ENCODE data around the gene SH3PXD2A. TPM values are rescaled to one million over a fixed set of nuclear protein-coding genes. Genes with fewer than 3 reads are reported as not detected.

The SH3PXD2A gene
- total RNA-seq, 2 experiments from 2014 or later = 6.9 to 7.0 TPM

DNA sequence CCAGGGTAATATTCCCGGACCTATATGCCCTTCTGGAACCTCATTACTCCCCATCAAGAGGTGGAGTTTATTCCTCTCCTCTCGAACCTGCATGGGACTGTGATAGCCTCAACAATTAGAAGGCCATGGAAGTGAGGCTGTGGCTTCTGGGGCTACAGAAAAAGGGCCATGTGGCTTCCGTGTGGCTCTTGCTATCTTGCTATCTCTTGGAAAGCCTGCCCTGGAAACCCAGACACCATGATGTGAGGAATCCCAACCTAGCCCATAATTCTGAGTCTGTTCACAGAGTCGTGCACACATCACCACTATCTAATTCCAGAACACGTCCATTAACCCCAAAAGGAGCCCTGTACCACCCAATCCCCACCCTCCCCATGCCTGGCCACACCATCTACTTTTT is 20.8 kb upstream of the SH3PXD2A start:
- H3K4me1 ChIP-seq (ENCODE audit: insufficient read depth, low read length) = no peaks in the 10 kb centered on the region
- H3K27me3 ChIP-seq (ENCODE audit: control insufficient read depth in 1 of 2, insufficient read depth in 2 of 2, low read length in 2 of 2) = no peaks in the 10 kb centered on the region
- ChIA-PET POLR2A (no interaction called here), CTCF (no interaction called here)
- no peak for TF ChIP-seq CTCF (IDR thresholded peaks at IDR 0.05)
- H3K36me3 ChIP-seq (ENCODE audit: insufficient read depth, low read length) = peaks cover 65% of the 10 kb centered on the region
- no peaks in the 10 kb centered on the region for H3K9me3 ChIP-seq (ENCODE audit: control insufficient read depth in 1 of 2, insufficient read depth in 1 of 2, low read length in 2 of 2)
- Mint-ChIP-seq H3K36me3 (ENCODE audit: low read depth) (peaks cover 76% of the 10 kb centered on the region), H3K27me3 (no peaks in the 10 kb centered on the region), H3K27ac (no peak overlapping the region), H3K9me3 (no peaks in the 10 kb centered on the region), H3K4me3 (no peak overlapping the region), H3K4me1 (ENCODE audit: low read depth) (no peaks in the 10 kb centered on the region)
- ATAC-seq (ENCODE audit: poor library complexity) = no peak
- intact Hi-C loops (cut with DNase I, micrococcal nuclease) = no loop called here
- no peak for DNase-seq
- H3K4me3 ChIP-seq (ENCODE audit: low read length) = no peak overlapping the region
- no peak overlapping the region for H3K27ac ChIP-seq (ENCODE audit: low read depth in 1 of 2, low read length in 2 of 2)

- Histone ChIP-seq H3K27ac (ENCODE audit: low read depth in 1 of 2, low read length in 2 of 2) (no peak overlapping the region), H3K36me3 (ENCODE audit: insufficient read depth, low read length) (peaks cover 55% of the 10 kb centered on the region), H3K27me3 (ENCODE audit: control insufficient read depth in 1 of 2, insufficient read depth in 2 of 2, low read length in 2 of 2) (no peaks in the 10 kb centered on the region), H3K4me3 (ENCODE audit: low read length) (no peak overlapping the region), H3K9me3 (ENCODE audit: control insufficient read depth in 1 of 2, insufficient read depth in 1 of 2, low read length in 2 of 2) (no peaks in the 10 kb centered on the region), H3K4me1 (ENCODE audit: insufficient read depth, low read length) (no peaks in the 10 kb centered on the region)
- intact Hi-C loops (cut with DNase I, micrococcal nuclease) = no loop called here
- DNase-seq (no peak), ATAC-seq (ENCODE audit: poor library complexity) (no peak)
- no peaks in the 10 kb centered on the region for H3K27me3 Mint-ChIP-seq
- no peak for TF ChIP-seq CTCF (IDR thresholded peaks at IDR 0.05)
- ChIA-PET POLR2A (interaction anchor here (0.8 kb wide), 1 partner anchor 15 kb away, joined by 5 read pairs; no protein-coding TSS in a partner anchor), CTCF (no interaction called here)
- no peak overlapping the region for H3K27ac Mint-ChIP-seq
- no peaks in the 10 kb centered on the region for H3K9me3 Mint-ChIP-seq
- peaks cover 67% of the 10 kb centered on the region for H3K36me3 Mint-ChIP-seq (ENCODE audit: low read depth)
- no peak overlapping the region for H3K4me3 Mint-ChIP-seq
- no peaks in the 10 kb centered on the region for H3K4me1 Mint-ChIP-seq (ENCODE audit: low read depth)
These were observed 19.4 kb upstream of the SH3PXD2A start for GRCh38 chr10:103874730-103875129.

GRCh38 chr10:103872137-103872931 is 17.0 kb upstream of the SH3PXD2A start:
- Mint-ChIP-seq H3K4me1 (ENCODE audit: low read depth) (no peaks in the 10 kb centered on the region), H3K9me3 (no peaks in the 10 kb centered on the region), H3K36me3 (ENCODE audit: low read depth) (peaks cover 43% of the 10 kb centered on the region), H3K27ac (no peak overlapping the region), H3K27me3 (no peaks in the 10 kb centered on the region), H3K4me3 (no peak overlapping the region)
- Histone ChIP-seq H3K4me1 (ENCODE audit: insufficient read depth, low read length) (no peaks in the 10 kb centered on the region), H3K27me3 (ENCODE audit: control insufficient read depth in 1 of 2, insufficient read depth in 2 of 2, low read length in 2 of 2) (no peaks in the 10 kb centered on the region), H3K36me3 (ENCODE audit: insufficient read depth, low read length) (peaks cover 32% of the 10 kb centered on the region), H3K27ac (ENCODE audit: low read depth in 1 of 2, low read length in 2 of 2) (no peak overlapping the region), H3K4me3 (ENCODE audit: low read length) (no peak overlapping the region), H3K9me3 (ENCODE audit: control insufficient read depth in 1 of 2, insufficient read depth in 1 of 2, low read length in 2 of 2) (no peaks in the 10 kb centered on the region)
- intact Hi-C loops (cut with DNase I, micrococcal nuclease) = no loop called here
- no peak for TF ChIP-seq CTCF (IDR thresholded peaks at IDR 0.05)
- DNase-seq (no peak), ATAC-seq (ENCODE audit: poor library complexity) (no peak)
- ChIA-PET CTCF (no interaction called here), POLR2A (no interaction called here)
